Activated B cell treated with CpG ODN at 0.5 μM for 24 hours (primary cell): ENCODE measurements around the gene EARS2. TPM values are rescaled to one million over a fixed set of nuclear protein-coding genes. Genes with fewer than 3 reads are reported as not detected.

Experiments used
- ATAC-seq: fragments of 200-7000 bp; cut with Tn5 transposase; one replicate; pipeline ENCODE4 v1.10.0; 2021; ENCODE audit warnings: low read depth, mild to moderate bottlenecking, moderate library complexity
- CTCF ChIA-PET: fragments of 350-600 bp; sonication (Branson Sonifier 250); formaldehyde crosslinking; loops from one replicate; lab custom pipeline; 2021; ENCODE audit warnings: antibody characterized with exemption; lab: Charles Lee
- POLR2A ChIA-PET: fragments of 350-600 bp; sonication (Branson Sonifier 250); formaldehyde crosslinking; loops from one replicate; lab custom pipeline; 2021; ENCODE audit warnings: antibody characterized with exemption; lab: Charles Lee
- DNase-seq: peaks from one replicate; pipeline ENCODE4 v3.0.0; 2022
- H3K27ac Mint-ChIP-seq: one replicate; pipeline ENCODE4 v1.8.0; 2020; ENCODE audit warnings: mixed read lengths
- H3K27me3 Mint-ChIP-seq: one replicate; pipeline ENCODE4 v1.8.0; 2021; ENCODE audit warnings: mixed read lengths
- H3K36me3 Mint-ChIP-seq: one replicate; pipeline ENCODE4 v1.8.0; 2021; ENCODE audit warnings: low read depth, mixed read lengths
- H3K4me1 Mint-ChIP-seq: one replicate; pipeline ENCODE4 v1.8.0; 2021; ENCODE audit warnings: mixed read lengths
- H3K4me3 Mint-ChIP-seq: one replicate; pipeline ENCODE4 v1.8.0; 2020; ENCODE audit warnings: mild to moderate bottlenecking, mixed read lengths
- H3K9me3 Mint-ChIP-seq: one replicate; pipeline ENCODE4 v1.8.0; 2020; ENCODE audit warnings: mixed read lengths
- CTCF ChIP-seq: fragments of 200-600 bp; IDR thresholded peaks from one replicate; pipeline ENCODE4 v1.8.0; 2022; ENCODE audit warnings: antibody characterized with exemption, mild to moderate bottlenecking
- intact Hi-C: fragments of 100-400 bp; cut with micrococcal nuclease; formaldehyde crosslinking; loops from one replicate; pipeline ENCODE4 v1.15.1; 2024
- total RNA-seq: library from RNA; stranded (reverse); gene quantifications from 2 replicates; pipeline ENCODE4 v1.2.3, GENCODE V29; 2022

Gene EARS2
- total RNA-seq, 1 donor from 2014 or later: 27.5 TPM

- ChIA-PET POLR2A (interaction anchor here (0.6 to 8.8 kb wide), 5 partner anchors 9 to 66 kb away, joined by 3 to 209 read pairs (median 4); partner anchors contain the start of gene GGA2), CTCF (interaction anchor here (2.5 kb wide), 1 partner anchor 9 kb away, joined by 11 read pairs; no protein-coding TSS in a partner anchor)
- H3K4me1 Mint-ChIP-seq: peaks cover 65% of the 10 kb centered on the region
- no peaks in the 10 kb centered on the region for H3K27me3 Mint-ChIP-seq
- H3K9me3 Mint-ChIP-seq: no peaks in the 10 kb centered on the region
- intact Hi-C loops: loop anchor here (1.0 to 5.0 kb wide), 2 partner anchors 39 to 41 kb away; partner anchors contain the start of genes EARS2 and UBFD1
- H3K4me3 Mint-ChIP-seq: peak overlapping the region; percentile 19
- peak overlapping the region; percentile 90 for H3K27ac Mint-ChIP-seq
- ATAC-seq: peak; percentile 85
- TF ChIP-seq CTCF: no peak
- peaks cover 6% of the 10 kb centered on the region for H3K36me3 Mint-ChIP-seq
- DNase-seq: peak; percentile 44
Observed at GRCh38 chr16:23516366-23517137, 40.6 kb downstream of the EARS2 start.

GRCh38 chr16:23515881-23516280 is 41.3 kb downstream of the EARS2 start:
- no peak overlapping the region for H3K4me3 Mint-ChIP-seq
- DNase-seq (no peak), ATAC-seq (no peak)
- intact Hi-C loops: loop anchor here (1.0 to 5.0 kb wide), 2 partner anchors 39 to 41 kb away; partner anchors contain the start of genes EARS2 and UBFD1
- POLR2A ChIA-PET: interaction anchor here (0.6 to 8.8 kb wide), 7 partner anchors 9 to 1865 kb away, joined by 3 to 209 read pairs (median 5); partner anchors contain the start of gene GGA2
- peaks cover 6% of the 10 kb centered on the region for H3K36me3 Mint-ChIP-seq
- CTCF ChIA-PET: no interaction called here
- H3K27me3 Mint-ChIP-seq: no peaks in the 10 kb centered on the region
- H3K4me1 Mint-ChIP-seq: peaks cover 62% of the 10 kb centered on the region
- no peaks in the 10 kb centered on the region for H3K9me3 Mint-ChIP-seq
- peak overlapping the region; percentile 90 for H3K27ac Mint-ChIP-seq
- TF ChIP-seq CTCF: no peak

GRCh38 chr16:23514381-23515152 is 42.6 kb downstream of the EARS2 start:
- Mint-ChIP-seq H3K4me3 (no peak overlapping the region), H3K27ac (peak overlapping the region; percentile 46), H3K36me3 (peaks cover 9% of the 10 kb centered on the region), H3K27me3 (no peaks in the 10 kb centered on the region), H3K9me3 (no peaks in the 10 kb centered on the region), H3K4me1 (peaks cover 53% of the 10 kb centered on the region)
- no peak for ATAC-seq
- TF ChIP-seq CTCF: no peak
- ChIA-PET POLR2A (interaction anchor here (8.8 kb wide), 1 partner anchor 8 kb away, joined by 209 read pairs; the partner anchor contains the start of gene GGA2), CTCF (no interaction called here)
- no peak for DNase-seq
- intact Hi-C loops: loop anchor here (5.0 kb wide), 1 partner anchor 37 kb away; no protein-coding TSS in a partner anchor

GRCh38 chr16:23512168-23512695 is 44.9 kb downstream of the EARS2 start:
- CTCF ChIA-PET: no interaction called here
- Mint-ChIP-seq H3K27ac (peak overlapping the region; percentile 25), H3K9me3 (no peaks in the 10 kb centered on the region), H3K4me1 (peaks cover 56% of the 10 kb centered on the region), H3K36me3 (peaks cover 22% of the 10 kb centered on the region), H3K27me3 (no peaks in the 10 kb centered on the region), H3K4me3 (peak overlapping the region; percentile 21)
- no peak for ATAC-seq
- no peak for TF ChIP-seq CTCF
- POLR2A ChIA-PET: no interaction called here
- DNase-seq: no peak
- intact Hi-C loops: no loop called here
